DND-41 (cell line): Measurements from ENCODE around the gene ADGRB3.

Source experiments
- EZH2 ChIP-seq: IDR thresholded peaks from 3 replicates; pipeline ENCODE4 v1.6.1; 2012; ENCODE audit warnings: borderline replicate concordance, low read depth, mild to moderate bottlenecking, moderate library complexity, low read length, inconsistent platforms; ENCODE audit not compliant: severe bottlenecking
- TF ChIP-seq, protein P1 (sequence below): IDR thresholded peaks from 2 replicates; pipeline ENCODE4 v1.5.1; 2012; ENCODE audit warnings: borderline replicate concordance, low read length, moderate library complexity, mild to moderate bottlenecking; ENCODE audit not compliant: poor library complexity, severe bottlenecking; ENCODE audit errors: extremely low read depth

DNA sequence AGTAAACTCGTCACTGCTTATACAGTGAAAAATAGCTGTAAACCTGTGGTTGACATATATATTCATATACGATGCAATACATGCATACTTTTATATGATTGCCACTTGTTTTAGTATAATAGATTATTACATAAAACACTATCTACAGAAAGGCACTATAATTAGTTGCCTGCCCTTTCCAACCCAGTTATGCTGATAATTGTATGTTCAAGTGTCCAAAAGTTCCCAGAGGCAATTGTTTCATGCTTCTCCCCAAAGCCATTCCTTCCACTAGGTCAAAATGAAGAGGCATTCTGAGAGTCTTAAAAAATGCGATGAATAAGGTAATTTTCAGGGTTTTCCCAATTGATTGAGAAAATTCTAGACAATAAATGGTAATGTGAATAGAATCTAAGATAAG lies 727.1 kb downstream of the ADGRB3 start:
- TF ChIP-seq, protein P1, sequence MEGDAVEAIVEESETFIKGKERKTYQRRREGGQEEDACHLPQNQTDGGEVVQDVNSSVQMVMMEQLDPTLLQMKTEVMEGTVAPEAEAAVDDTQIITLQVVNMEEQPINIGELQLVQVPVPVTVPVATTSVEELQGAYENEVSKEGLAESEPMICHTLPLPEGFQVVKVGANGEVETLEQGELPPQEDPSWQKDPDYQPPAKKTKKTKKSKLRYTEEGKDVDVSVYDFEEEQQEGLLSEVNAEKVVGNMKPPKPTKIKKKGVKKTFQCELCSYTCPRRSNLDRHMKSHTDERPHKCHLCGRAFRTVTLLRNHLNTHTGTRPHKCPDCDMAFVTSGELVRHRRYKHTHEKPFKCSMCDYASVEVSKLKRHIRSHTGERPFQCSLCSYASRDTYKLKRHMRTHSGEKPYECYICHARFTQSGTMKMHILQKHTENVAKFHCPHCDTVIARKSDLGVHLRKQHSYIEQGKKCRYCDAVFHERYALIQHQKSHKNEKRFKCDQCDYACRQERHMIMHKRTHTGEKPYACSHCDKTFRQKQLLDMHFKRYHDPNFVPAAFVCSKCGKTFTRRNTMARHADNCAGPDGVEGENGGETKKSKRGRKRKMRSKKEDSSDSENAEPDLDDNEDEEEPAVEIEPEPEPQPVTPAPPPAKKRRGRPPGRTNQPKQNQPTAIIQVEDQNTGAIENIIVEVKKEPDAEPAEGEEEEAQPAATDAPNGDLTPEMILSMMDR: no peak
- no peak for TF ChIP-seq EZH2
